Thyroid gland (tissue), 4 donors: ENCODE results near the gene DGKB. TPM values are rescaled to one million over a fixed set of nuclear protein-coding genes. Genes with fewer than 3 reads are reported as not detected.

ENCODE experiments used
- DNase-seq, 2 donors: peaks; one replicate each; pipeline ENCODE4 v3.0.0-alpha.2; 2019
- H3K27ac ChIP-seq, 3 donors: fragments of 200-600 bp; sonication (generic); 1 replicate in 2 of 3; 2 replicates in 1 of 3; pipeline ENCODE4 v1.5.1; 2016 to 2019; ENCODE audit warnings: mild to moderate bottlenecking in 1 of 3, moderate library complexity in 1 of 3
- H3K27me3 ChIP-seq: fragments of 200-600 bp; sonication (generic); one replicate; pipeline ENCODE4 v1.5.1; 2019
- H3K36me3 ChIP-seq, 2 donors: fragments of 200-600 bp; sonication (generic); one replicate each; pipeline ENCODE4 v1.5.1; 2016 to 2019
- H3K4me1 ChIP-seq, 2 donors: fragments of 200-600 bp; sonication (generic); one replicate each; pipeline ENCODE4 v1.5.1; 2017 to 2019
- H3K4me3 ChIP-seq, 3 donors: fragments of 200-600 bp; sonication (generic); replicated peaks in 1 of 3; 1 replicate in 2 of 3; 2 replicates in 1 of 3; pipeline ENCODE4 v1.5.1; 2016; ENCODE audit warnings: mild to moderate bottlenecking in 1 of 3
- H3K9me3 ChIP-seq: fragments of 200-600 bp; sonication (generic); one replicate; pipeline ENCODE4 v1.5.1; 2017
- CTCF ChIP-seq, 6 experiments: fragments of 200-600 bp in 3 of 6; fragments of 450-650 bp in 3 of 6; sonication (generic) in 3 of 6; IDR thresholded peaks; one replicate each; pipeline ENCODE4 v1.5.1; 2016 to 2019; ENCODE audit warnings: antibody characterized with exemption in 6 of 6, mild to moderate bottlenecking in 2 of 6, inconsistent platforms in 1 of 6, moderate library complexity in 1 of 6
- POLR2A ChIP-seq, 2 donors: fragments of 450-650 bp; IDR thresholded peaks; one replicate each; pipeline ENCODE4 v1.6.1; 2017; ENCODE audit warnings: antibody characterized with exemption in 2 of 2, mild to moderate bottlenecking in 2 of 2, moderate library complexity in 1 of 2
- WGBS, 2 donors: methylation state at CpG; one replicate each; pipeline ENCODE4 v1.1.5; 2017; 5-methylcytosine and 5-hydroxymethylcytosine counted together
- intact Hi-C: fragments of 100-400 bp; cut with DNase I; formaldehyde crosslinking; loops from one replicate; pipeline ENCODE4 v1.15.1; 2023
- total RNA-seq, 4 donors: library from RNA; depleted of rRNA; stranded (reverse); fragments of >200 nt; gene quantifications; one replicate each; pipeline ENCODE4 v1.2.3, GENCODE V29; 2016

DGKB gene
- total RNA-seq, 4 donors from 2014 or later = 0.11 to 2.1 (median 0.49) TPM; not detected in 1

- no peaks in the 10 kb centered on the region for H3K36me3 ChIP-seq
- H3K27ac ChIP-seq = no peak overlapping the region
- no peaks in the 10 kb centered on the region for H3K4me1 ChIP-seq
- intact Hi-C loops = no loop called here
- H3K9me3 ChIP-seq = no peaks in the 10 kb centered on the region
- 95 to 96% methylated on average over 1 of the region's 1 CpG for WGBS, 2 donors
- DNase-seq = no peak
- H3K4me3 ChIP-seq = no peak overlapping the region
- H3K27me3 ChIP-seq = no peaks in the 10 kb centered on the region
- TF ChIP-seq CTCF (IDR thresholded peaks at IDR 0.05) (no peak), POLR2A (IDR thresholded peaks at IDR 0.05) (no peak)
These were observed 350.5 kb downstream of the DGKB start for GRCh38 chr7:14552060-14552459.

GRCh38 chr7:14551310-14551709 lies 351.2 kb downstream of the DGKB start:
- no peak for TF ChIP-seq POLR2A (IDR thresholded peaks at IDR 0.05)
- TF ChIP-seq CTCF (IDR thresholded peaks at IDR 0.05) = no peak
- Histone ChIP-seq H3K27me3 (no peaks in the 10 kb centered on the region), H3K9me3 (no peaks in the 10 kb centered on the region), H3K4me1 (no peaks in the 10 kb centered on the region), H3K4me3 (no peak overlapping the region), H3K27ac (no peak overlapping the region), H3K36me3 (no peaks in the 10 kb centered on the region)
- intact Hi-C loops = no loop called here
- no peak for DNase-seq
- WGBS, 2 donors = 64 to 82% methylated on average over 1 of the region's 1 CpG

GRCh38 chr7:14542624-14543023 lies 359.9 kb downstream of the DGKB start:
- intact Hi-C loops = no loop called here
- Histone ChIP-seq H3K4me3 (no peak overlapping the region), H3K36me3 (no peaks in the 10 kb centered on the region), H3K4me1 (no peaks in the 10 kb centered on the region), H3K27ac (no peak overlapping the region), H3K27me3 (no peaks in the 10 kb centered on the region), H3K9me3 (no peaks in the 10 kb centered on the region)
- WGBS, 2 donors = 46 to 53% methylated on average over 5 of the region's 5 CpGs
- TF ChIP-seq POLR2A (IDR thresholded peaks at IDR 0.05) (no peak), CTCF (IDR thresholded peaks at IDR 0.05) (no peak)
- no peak for DNase-seq

- H3K27ac ChIP-seq = no peak overlapping the region
- H3K36me3 ChIP-seq = no peaks in the 10 kb centered on the region
- WGBS, 2 donors = 90 to 93% methylated on average over 3 of the region's 3 CpGs
- no peaks in the 10 kb centered on the region for H3K9me3 ChIP-seq
- TF ChIP-seq CTCF (IDR thresholded peaks at IDR 0.05) (no peak), POLR2A (IDR thresholded peaks at IDR 0.05) (no peak)
- intact Hi-C loops = no loop called here
- H3K27me3 ChIP-seq = no peaks in the 10 kb centered on the region
- no peak for DNase-seq
- H3K4me1 ChIP-seq = no peaks in the 10 kb centered on the region
- H3K4me3 ChIP-seq = no peak overlapping the region
These were observed 381.4 kb downstream of the DGKB start for GRCh38 chr7:14521183-14521582.

GRCh38 chr7:14510268-14510667 lies 392.3 kb downstream of the DGKB start:
- TF ChIP-seq CTCF (IDR thresholded peaks at IDR 0.05) = no peak
- TF ChIP-seq POLR2A (IDR thresholded peaks at IDR 0.05) = no peak
- 81 to 82% methylated on average over 2 of the region's 2 CpGs for WGBS, 2 donors
- Histone ChIP-seq H3K4me3 (no peak overlapping the region), H3K27ac (no peak overlapping the region), H3K9me3 (no peaks in the 10 kb centered on the region), H3K4me1 (no peaks in the 10 kb centered on the region), H3K27me3 (no peaks in the 10 kb centered on the region), H3K36me3 (no peaks in the 10 kb centered on the region)
- no peak for DNase-seq
- intact Hi-C loops = no loop called here
